GM19328 (cell line): ENCODE data around the gene KIAA1549.
"Not testable (repeated sequence)": the region's sequence is repeated elsewhere in the genome, so short reads cannot be mapped to it uniquely, and the experiment has no call there.

Source experiments
- ATAC-seq: cut with Tn5 transposase; IDR thresholded peaks from one replicate; pipeline ENCODE4 v1.9.1; 2021; ENCODE audit warnings: mild to moderate bottlenecking, moderate library complexity; ENCODE audit not compliant: unreplicated experiment

Gene KIAA1549

DNA sequence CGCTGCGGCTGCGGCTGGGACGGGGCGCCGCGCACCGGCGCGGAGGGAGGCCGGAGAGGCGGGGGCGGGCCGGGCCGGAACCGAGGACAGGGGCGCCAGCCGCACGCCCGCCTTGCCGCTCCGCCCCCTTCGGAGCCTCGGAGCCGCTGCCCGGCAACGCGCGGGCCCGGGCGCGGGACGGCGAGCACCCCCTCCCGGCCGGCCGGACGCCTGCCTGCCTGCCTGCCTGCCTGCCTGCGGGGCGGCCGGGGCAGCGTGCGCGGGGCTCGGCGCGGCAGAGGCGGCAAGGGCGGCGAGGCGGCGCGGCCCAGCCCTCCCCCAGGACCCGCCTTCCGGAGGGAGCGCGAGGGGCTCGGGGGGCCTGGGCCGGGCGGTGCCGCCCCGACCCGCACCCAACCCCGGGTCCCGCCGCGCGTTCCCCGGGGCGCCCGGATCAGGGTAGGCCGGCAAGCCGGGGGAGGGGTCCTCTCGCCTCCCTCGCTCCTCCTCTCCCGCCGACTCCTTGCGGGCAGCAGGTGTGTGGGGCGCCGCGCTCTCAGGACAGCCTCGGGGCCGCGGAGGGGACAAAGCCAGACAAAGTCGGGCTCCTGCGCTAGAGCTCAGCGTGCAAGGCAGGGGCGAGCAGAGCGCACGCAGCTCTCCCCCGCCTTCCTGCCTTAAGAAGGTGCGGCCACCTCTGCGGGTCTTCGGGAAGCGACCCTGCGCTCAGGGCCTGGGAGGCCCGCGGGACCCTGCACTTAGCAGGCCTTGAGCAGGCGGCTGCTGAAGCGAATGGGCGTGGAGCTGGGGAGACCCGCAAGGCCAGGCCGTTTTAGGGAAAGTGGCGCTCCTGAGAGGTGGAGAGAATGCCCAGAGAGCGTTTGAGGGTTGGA is at the start of gene KIAA1549:
TSS of gene KIAA1549 (minus strand) at position 58 of the 872 bp plus-strand sequence. CDS start 120 bp downstream, outside the sequence.
- ATAC-seq, result peak; percentile 78

DNA sequence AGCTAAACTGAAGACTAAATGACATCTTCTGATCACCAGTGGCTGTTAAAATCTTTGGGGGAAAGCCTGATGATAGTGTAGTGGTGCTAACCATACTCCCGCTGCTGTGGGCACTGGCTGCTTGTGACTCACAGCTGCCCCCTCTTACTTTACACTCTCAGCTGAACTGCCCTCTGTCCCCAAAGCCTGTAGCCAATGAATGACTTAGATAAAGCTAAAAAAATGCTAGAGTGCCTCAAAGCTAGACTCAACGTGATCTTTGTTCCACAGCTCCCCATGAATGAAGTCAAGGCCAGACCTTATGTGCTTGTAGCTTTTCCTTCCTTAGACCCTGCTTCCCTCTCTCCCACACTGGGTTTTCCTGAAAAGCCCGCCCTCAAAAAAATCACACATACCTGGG is 48.2 kb upstream of the KIAA1549 start:
- no peak for ATAC-seq

GRCh38 chr7:139026551-139026950 is 45.4 kb upstream of the KIAA1549 start:
- no peak for ATAC-seq

DNA sequence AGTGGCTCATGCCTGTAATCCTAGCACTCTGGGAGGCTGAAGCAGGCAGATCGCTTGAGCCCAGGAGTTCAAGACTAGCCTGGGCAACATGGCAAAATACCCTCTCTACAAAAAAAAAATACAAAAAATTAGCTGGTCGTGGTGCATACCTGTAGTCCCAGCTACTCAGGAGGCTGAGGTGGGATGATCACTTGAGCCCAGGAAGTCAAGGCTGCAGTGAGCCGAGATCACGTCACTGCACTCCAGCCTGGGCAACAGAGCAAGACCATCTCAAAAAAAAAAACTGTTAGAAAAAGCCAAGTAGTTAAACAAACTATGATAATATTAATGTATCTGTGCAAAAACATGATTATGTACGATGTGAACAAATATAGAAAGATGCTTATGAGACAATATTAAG is 44.7 kb upstream of the KIAA1549 start:
- not testable (repeated sequence) for ATAC-seq

DNA sequence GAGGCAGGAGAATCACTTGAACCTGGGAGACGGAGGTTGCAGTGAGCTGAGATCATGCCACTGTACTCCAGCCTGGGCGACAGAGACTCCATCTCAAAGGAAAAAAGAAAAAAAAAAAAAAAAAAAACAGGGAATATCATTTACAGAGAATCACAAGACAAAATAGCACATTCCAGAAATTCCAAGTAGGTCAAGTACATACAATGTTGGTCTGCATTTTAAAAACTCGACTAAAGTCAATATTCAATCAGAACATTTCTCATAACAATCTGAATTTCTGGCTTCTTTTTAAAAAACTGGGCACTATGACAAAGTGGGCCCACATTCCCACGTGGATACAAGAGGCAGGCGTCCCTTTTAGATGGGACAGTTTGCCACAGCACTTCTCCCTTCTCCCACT is 41.9 kb upstream of the KIAA1549 start:
- ATAC-seq, result no peak

- no peak for ATAC-seq
These were observed 41.1 kb upstream of the KIAA1549 start for GRCh38 chr7:139022286-139022685.

DNA sequence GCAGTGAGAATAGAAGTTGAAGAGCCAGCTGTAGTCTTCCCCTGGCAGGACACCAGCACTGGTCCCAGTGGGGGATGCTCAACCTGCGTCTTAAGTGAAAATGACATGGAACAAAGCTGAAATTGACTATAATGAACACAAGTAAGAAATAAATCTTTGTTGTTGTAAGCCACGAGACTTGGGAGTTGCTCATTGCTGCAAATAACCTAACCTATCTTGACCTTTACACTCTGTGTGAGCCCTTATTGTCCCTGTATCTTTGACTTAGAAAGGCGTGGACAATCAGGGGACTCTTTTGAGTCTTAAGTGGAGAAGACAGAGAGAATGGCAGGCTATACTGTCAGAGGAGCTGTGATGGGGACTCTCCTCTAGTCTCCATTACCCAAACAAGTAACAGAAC is 37.7 kb upstream of the KIAA1549 start:
- ATAC-seq, result no peak

DNA sequence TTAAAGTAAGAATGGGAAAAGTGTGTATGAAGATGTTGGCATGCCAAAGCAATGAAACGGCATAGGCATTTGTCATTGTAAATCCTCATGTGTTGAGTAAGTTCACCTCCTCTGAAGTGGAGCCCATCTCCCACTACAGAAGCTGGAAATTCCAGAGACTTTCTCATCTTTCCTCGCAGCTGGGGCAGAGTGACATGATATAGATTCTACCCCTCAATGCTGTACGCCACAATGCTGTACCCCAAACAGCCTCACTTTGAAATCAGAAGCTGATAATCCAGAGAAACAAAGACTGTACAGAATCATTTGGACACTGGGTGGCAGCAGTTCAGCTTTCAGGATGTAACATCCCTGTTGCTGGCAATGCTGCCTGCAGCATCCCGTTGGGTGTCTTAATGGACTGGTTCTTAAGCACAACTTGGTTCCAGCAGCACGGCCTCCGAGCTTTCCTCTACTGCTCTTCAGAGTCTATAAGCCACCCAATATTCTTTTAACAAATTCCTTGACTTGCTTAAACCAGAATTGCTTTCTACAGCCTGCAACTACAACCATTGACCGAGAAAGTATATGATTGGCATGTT is 35.8 kb upstream of the KIAA1549 start:
- ATAC-seq, result peak; percentile 86

DNA sequence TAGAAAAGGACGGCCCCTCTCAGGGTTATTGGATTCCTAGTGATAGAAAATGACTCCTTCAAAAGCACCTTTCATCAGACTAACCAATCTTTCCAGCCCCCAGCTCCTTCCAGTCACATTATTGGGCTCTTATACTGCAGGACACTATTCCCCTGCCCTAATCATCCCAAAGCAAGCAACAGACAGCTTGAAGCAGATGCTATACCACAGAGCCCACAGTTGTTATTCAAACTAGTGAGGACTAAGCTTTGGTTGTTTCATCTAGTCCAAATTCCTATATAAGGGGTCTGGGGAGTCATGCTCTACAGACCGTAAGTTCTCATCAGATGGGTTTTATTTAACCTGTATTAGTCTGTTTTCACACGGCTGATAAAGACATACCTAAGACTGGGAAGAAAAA is 30.2 kb upstream of the KIAA1549 start:
- ATAC-seq, result no peak

DNA sequence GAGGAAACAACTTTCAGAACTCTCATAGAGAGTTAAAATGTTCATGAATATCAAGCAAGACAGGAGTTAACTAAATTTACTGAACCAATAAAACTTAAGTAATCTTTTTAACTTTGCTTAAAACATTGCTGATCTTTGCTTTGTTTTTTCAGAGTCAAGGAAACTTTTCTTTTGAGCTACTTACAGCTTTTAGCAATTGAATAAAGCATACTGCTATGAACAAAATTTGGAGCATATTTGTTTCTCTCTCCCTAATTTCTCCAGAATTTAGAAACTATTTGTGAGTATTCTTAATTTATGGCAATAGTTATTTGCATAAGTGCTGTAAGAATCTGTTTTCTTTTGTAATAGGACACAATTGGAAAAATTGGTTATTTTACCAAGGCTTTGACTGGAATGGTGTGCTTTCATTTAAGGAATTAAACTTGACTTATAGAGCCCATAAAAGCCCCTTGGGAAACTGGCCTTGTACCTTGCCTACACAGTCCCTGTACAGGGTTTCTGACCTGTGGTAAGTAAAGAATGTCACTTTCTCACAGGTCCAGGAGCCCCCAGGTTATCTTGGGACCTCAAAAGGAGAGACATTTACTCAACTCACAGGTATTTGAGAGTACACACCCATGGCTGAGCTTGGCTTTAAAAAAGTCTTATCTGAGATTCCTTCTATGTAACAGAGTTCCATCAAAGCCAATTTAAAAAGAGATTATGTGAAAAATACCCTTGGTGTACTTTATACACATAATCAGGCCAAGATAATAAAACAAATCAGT is 23.3 kb upstream of the KIAA1549 start:
- ATAC-seq, result no peak

- no peak for ATAC-seq
These were observed 18.2 kb upstream of the KIAA1549 start for GRCh38 chr7:138999414-138999813.

GRCh38 chr7:138992052-138992531 is 10.9 kb upstream of the KIAA1549 start:
- no peak for ATAC-seq

GRCh38 chr7:138987686-138988085 is 6.5 kb upstream of the KIAA1549 start:
- ATAC-seq, result no peak

DNA sequence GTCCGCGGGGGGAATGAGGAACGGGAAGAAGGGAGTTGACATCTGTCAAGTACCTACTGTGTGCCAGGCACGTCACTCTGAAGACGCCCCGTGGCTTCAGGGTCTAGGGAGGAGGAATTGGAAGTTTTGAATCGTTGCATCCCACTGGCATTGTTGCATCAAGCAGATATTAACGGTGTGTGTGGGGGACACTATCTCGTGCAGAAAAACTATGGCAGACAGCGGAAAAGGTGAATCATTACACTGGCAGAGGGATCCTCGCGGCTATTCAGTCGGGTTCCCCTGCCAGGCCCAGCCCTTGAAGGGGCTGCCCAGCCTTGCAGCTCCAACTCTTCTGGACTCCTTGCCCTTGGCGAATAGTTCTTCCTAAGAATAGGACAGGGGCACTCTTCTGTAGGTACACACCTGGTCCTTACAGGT is 1.0 kb upstream of the KIAA1549 start:
- no peak for ATAC-seq

DNA sequence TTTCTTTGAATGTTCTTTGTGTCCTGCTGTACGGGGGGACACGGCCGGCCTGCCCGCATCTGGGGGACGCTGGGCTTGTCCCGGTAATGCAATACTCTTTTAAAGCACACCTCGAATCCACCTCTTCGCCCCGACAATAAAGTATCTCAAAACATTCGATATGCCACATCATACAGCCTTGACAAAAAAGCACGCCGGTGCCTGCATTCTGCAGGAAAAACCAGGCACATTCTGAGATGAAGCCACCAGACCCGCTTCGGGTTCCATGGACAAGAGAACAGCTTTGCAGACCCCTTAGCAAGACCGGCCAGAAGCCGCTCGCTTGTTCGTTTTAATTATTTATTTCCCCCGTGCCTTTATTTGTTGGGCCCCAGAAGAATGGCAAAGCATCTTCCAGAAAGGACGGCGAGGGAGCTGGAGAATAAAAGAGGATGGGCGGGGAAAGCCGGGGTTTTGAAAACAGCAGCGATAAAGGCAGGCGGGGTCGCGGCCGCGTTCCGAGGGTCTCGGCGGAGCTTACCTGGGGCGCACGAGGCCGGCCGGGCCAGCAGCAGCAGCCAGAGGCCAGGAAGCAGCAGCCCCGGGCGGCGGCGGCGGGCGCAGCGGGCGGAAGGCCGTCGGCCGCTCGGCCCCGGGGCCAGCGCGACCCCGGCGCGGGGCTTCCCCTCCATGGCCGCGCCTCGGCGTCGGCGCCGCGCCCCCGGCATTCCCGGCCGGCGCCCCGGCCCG is 462 bp downstream of the KIAA1549 start:
- peak; percentile 28 for ATAC-seq

GRCh38 chr7:138979988-138980562 is 1.1 kb downstream of the KIAA1549 start:
- ATAC-seq, result no peak

GRCh38 chr7:138979226-138979979 is 1.8 kb downstream of the KIAA1549 start:
- no peak for ATAC-seq

GRCh38 chr7:138978541-138979184 is 2.5 kb downstream of the KIAA1549 start:
- no peak for ATAC-seq

GRCh38 chr7:138976161-138976560 is 5.0 kb downstream of the KIAA1549 start:
- not testable (repeated sequence) for ATAC-seq
